Measurements from ENCODE around the gene CD48.
A peak's percentile ranks its signal among the peaks of the same experiment; 100 is the strongest.

Gene CD48

GRCh38 chr1:160676869-160677597 lies 34.6 kb downstream of the CD48 start:
- DNase-seq (ENCODE audit: low spot score), result no peak

- peak; percentile 68 for DNase-seq (ENCODE audit: low spot score)
Measured at GRCh38 chr1:160675641-160676410, 35.8 kb downstream of the CD48 start.

GRCh38 chr1:160674415-160674814 lies 37.2 kb downstream of the CD48 start:
- DNase-seq (ENCODE audit: low spot score), result no peak

GRCh38 chr1:160672789-160673695 lies 38.6 kb downstream of the CD48 start:
- DNase-seq (ENCODE audit: low spot score), result no peak

- no peak for DNase-seq (ENCODE audit: low spot score)
Measured at GRCh38 chr1:160671603-160672517, 39.8 kb downstream of the CD48 start.

GRCh38 chr1:160670701-160671100 lies 40.9 kb downstream of the CD48 start:
- no peak for DNase-seq (ENCODE audit: low spot score)

GRCh38 chr1:160669802-160670201 lies 41.8 kb downstream of the CD48 start:
- DNase-seq (ENCODE audit: low spot score), result no peak

- DNase-seq (ENCODE audit: low spot score), result no peak
Measured at GRCh38 chr1:160669276-160669675, 42.3 kb downstream of the CD48 start.

- DNase-seq (ENCODE audit: low spot score), result no peak
Measured at GRCh38 chr1:160667896-160668295, 43.7 kb downstream of the CD48 start.

- no peak for DNase-seq (ENCODE audit: low spot score)
Measured at GRCh38 chr1:160666079-160666442, 45.6 kb downstream of the CD48 start.

- peak; percentile 53 for DNase-seq (ENCODE audit: low spot score)
Measured at GRCh38 chr1:160665330-160666078, 46.1 kb downstream of the CD48 start.

- no peak for DNase-seq (ENCODE audit: low spot score)
Measured at GRCh38 chr1:160664573-160665051, 47.0 kb downstream of the CD48 start.

GRCh38 chr1:160662910-160663309 lies 48.7 kb downstream of the CD48 start:
- DNase-seq (ENCODE audit: low spot score), result no peak

GRCh38 chr1:160659566-160659965 lies 52.1 kb downstream of the CD48 start:
- DNase-seq (ENCODE audit: low spot score), result no peak

- DNase-seq (ENCODE audit: low spot score), result no peak
Measured at GRCh38 chr1:160658814-160659193, 52.8 kb downstream of the CD48 start.

GRCh38 chr1:160658162-160658813 lies 53.3 kb downstream of the CD48 start:
- DNase-seq (ENCODE audit: low spot score), result no peak

- no peak for DNase-seq (ENCODE audit: low spot score)
Measured at GRCh38 chr1:160657250-160657781, 54.3 kb downstream of the CD48 start.

- DNase-seq (ENCODE audit: low spot score), result no peak
Measured at GRCh38 chr1:160656737-160657136, 54.9 kb downstream of the CD48 start.

- no peak for DNase-seq (ENCODE audit: low spot score)
Measured at GRCh38 chr1:160653620-160654016, 58.0 kb downstream of the CD48 start.
